Measurements from ENCODE around the gene SERPINA5. TPM values are rescaled to one million over a fixed set of nuclear protein-coding genes. Genes with fewer than 3 reads are reported as not detected.
A peak's percentile ranks its signal among the peaks of the same experiment; 100 is the strongest.

The SERPINA5 gene
- total RNA-seq, 4 donors from 2014 or later = 2.3 to 8.4 (median 3.7) TPM

- no peak for ATAC-seq
- Histone ChIP-seq H3K4me1 (peaks cover 0 to 16% (median 0%) of the 10 kb centered on the region in 3 donors), H3K9me3 (peaks cover 0 to 40% (median 2%) of the 10 kb centered on the region in 3 donors), H3K27me3 (no peaks in the 10 kb centered on the region), H3K36me3 (peaks cover 0 to 23% of the 10 kb centered on the region in 2 donors), H3K27ac (no peak overlapping the region), H3K4me3 (peak overlapping the region in 1 of 2 donors; percentile 21)
- TF ChIP-seq EP300 (IDR thresholded peaks at IDR 0.05) (no peak), POLR2A (IDR thresholded peaks at IDR 0.05) (no peak), POLR2AphosphoS5 (IDR thresholded peaks at IDR 0.05) (no peak), CTCF (IDR thresholded peaks at IDR 0.05) (no peak)
- no CpG with 5 or more reads among the region's 3 CpGs for WGBS, 2 donors (ENCODE audit: low coverage in 1 of 2)
Observed at GRCh38 chr14:94615254-94615653, 34.0 kb downstream of the SERPINA5 start.

GRCh38 chr14:94615823-94616570 lies 34.8 kb downstream of the SERPINA5 start:
- Histone ChIP-seq H3K36me3 (peaks cover 0 to 23% of the 10 kb centered on the region in 2 donors), H3K9me3 (peaks cover 0 to 40% (median 2%) of the 10 kb centered on the region in 3 donors), H3K27me3 (no peaks in the 10 kb centered on the region), H3K27ac (no peak overlapping the region), H3K4me3 (peak overlapping the region in 1 of 2 donors; percentile 21), H3K4me1 (peaks cover 0 to 16% (median 0%) of the 10 kb centered on the region in 3 donors)
- WGBS, 2 donors (ENCODE audit: low coverage in 1 of 2) = 76 to 92% methylated on average over 2 to 6 of the region's 8 CpGs
- TF ChIP-seq CTCF (IDR thresholded peaks at IDR 0.05) = no peak
- TF ChIP-seq POLR2A (IDR thresholded peaks at IDR 0.05) = no peak
- no peak for TF ChIP-seq POLR2AphosphoS5 (IDR thresholded peaks at IDR 0.05)
- TF ChIP-seq EP300 (IDR thresholded peaks at IDR 0.05) = no peak
- ATAC-seq = no peak

DNA sequence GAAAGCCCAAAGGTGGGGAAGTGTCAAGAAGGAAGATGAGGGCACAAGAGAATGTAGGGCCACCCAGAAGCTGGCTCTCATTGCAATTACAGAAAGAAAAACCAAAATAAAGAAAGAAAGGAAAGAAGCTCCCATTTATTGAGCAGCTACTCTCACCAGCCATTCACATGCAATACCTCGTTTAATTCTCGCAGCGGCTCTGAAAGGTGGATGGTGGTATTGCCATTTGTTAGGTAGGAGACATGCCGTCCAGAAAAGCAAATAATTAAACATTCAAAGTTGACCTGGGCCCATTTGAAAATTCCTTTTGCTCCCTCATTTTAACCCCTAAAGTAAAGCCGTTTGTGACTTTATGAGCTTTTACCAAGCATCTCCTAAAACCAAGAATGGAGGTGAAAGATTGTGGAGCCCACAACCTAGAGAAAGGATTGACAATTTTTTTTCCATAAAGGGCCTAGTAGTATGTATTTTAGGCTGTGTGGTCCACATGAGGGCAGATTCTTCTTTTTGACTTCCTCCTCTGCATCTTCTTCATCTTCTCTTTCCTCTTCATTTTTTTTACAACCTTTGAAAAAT lies 36.2 kb downstream of the SERPINA5 start:
- H3K36me3 ChIP-seq = peaks cover 0 to 23% of the 10 kb centered on the region in 2 donors
- peaks cover 0 to 40% (median 2%) of the 10 kb centered on the region in 3 donors for H3K9me3 ChIP-seq
- TF ChIP-seq CTCF (IDR thresholded peaks at IDR 0.05) (no peak), POLR2A (IDR thresholded peaks at IDR 0.05) (no peak), POLR2AphosphoS5 (IDR thresholded peaks at IDR 0.05) (no peak), EP300 (IDR thresholded peaks at IDR 0.05) (no peak)
- no peak overlapping the region for H3K4me3 ChIP-seq
- no peaks in the 10 kb centered on the region for H3K27me3 ChIP-seq
- no peak for ATAC-seq
- H3K4me1 ChIP-seq = peaks cover 0 to 13% (median 0%) of the 10 kb centered on the region in 3 donors
- no peak overlapping the region for H3K27ac ChIP-seq
- 87% methylated on average over 5 of the region's 5 CpGs for WGBS, 2 donors (ENCODE audit: low coverage in 1 of 2)

DNA sequence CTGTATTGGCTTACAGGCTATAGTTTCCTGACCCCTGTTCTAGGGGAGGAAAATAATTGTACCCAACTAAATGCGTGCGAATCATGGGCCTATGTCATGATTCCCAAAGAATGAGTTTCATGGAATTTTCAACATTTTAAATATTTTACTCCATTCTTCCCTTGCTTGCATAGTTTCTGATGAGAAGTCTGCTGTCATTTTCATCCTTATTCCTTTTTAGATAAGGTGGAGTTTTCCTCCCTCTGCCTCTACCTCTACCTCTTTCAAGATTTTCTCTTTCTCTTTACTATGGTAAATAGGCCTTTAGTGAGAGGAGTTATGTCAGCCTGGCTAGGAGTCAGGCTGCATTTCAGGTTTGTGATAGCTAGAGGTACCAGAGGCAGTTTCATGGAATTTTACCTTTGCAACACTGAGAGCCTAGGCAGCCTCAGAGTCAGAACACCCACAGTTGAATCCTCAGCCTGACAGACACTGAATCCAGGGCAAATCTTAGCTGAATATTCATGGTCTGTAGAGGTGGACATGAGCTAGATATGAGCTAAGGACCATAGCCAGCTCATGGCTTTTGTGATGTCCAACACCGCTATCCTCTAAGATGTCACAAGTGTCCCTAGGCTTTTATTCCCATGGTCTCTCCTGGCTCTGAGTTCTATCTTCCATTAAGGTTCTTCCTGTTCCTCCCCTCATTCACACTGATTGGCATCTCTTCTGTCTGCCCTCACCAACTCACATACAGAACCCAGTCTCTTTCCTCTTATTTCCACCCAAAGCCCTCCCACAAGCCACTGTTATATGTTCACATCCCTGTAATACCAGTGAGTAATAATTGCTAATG lies 37.0 kb downstream of the SERPINA5 start:
- Histone ChIP-seq H3K4me3 (no peak overlapping the region), H3K9me3 (peaks cover 0 to 40% (median 2%) of the 10 kb centered on the region in 3 donors), H3K27ac (no peak overlapping the region), H3K36me3 (peaks cover 0 to 23% of the 10 kb centered on the region in 2 donors), H3K27me3 (no peaks in the 10 kb centered on the region), H3K4me1 (peaks cover 0 to 8% (median 0%) of the 10 kb centered on the region in 3 donors)
- 83 to 97% methylated on average over 1 to 3 of the region's 3 CpGs for WGBS, 2 donors (ENCODE audit: low coverage in 1 of 2)
- TF ChIP-seq EP300 (IDR thresholded peaks at IDR 0.05) (no peak), CTCF (IDR thresholded peaks at IDR 0.05) (no peak), POLR2AphosphoS5 (IDR thresholded peaks at IDR 0.05) (no peak), POLR2A (IDR thresholded peaks at IDR 0.05) (no peak)
- no peak for ATAC-seq

Measured in gastroesophageal sphincter (tissue), 4 donors.